Peyer's patch (tissue), 4 donors: ENCODE measurements around the gene RAB11FIP4. TPM values are rescaled to one million over a fixed set of nuclear protein-coding genes. Genes with fewer than 3 reads are reported as not detected.

Source experiments
- DNase-seq, 3 donors: peaks; one replicate each; pipeline ENCODE4 v3.0.0-alpha.2; 2017 to 2019
- H3K27ac ChIP-seq, 4 donors: fragments of 200-600 bp; sonication (generic); one replicate each; pipeline ENCODE4 v1.5.1; 2016 to 2019
- H3K27me3 ChIP-seq, 2 donors: fragments of 200-600 bp; sonication (generic); one replicate each; pipeline ENCODE4 v1.5.1; 2019
- H3K36me3 ChIP-seq, 3 donors: fragments of 200-600 bp; sonication (generic); one replicate each; pipeline ENCODE4 v1.5.1; 2016 to 2019
- H3K4me1 ChIP-seq, 4 donors: fragments of 200-600 bp; sonication (generic); one replicate each; pipeline ENCODE4 v1.5.1; 2016 to 2019
- H3K4me3 ChIP-seq, 4 donors: fragments of 200-600 bp; sonication (generic); 1 replicate in 3 of 4; 2 replicates in 1 of 4; pipeline ENCODE4 v1.5.1; 2016 to 2019; ENCODE audit warnings: mild to moderate bottlenecking in 1 of 4
- H3K9me3 ChIP-seq, 4 donors: fragments of 200-600 bp; sonication (generic); one replicate each; pipeline ENCODE4 v1.5.1; 2016 to 2019; ENCODE audit warnings: mild to moderate bottlenecking in 1 of 4
- POLR2A ChIP-seq, 2 donors: fragments of 450-650 bp; IDR thresholded peaks; one replicate each; pipeline ENCODE4 v1.5.1; 2017; ENCODE audit warnings: antibody characterized with exemption in 2 of 2, mild to moderate bottlenecking in 2 of 2, moderate library complexity in 2 of 2
- total RNA-seq, 4 donors: library from RNA; depleted of rRNA; stranded (reverse); fragments of >200 nt; gene quantifications; one replicate each; pipeline ENCODE4 v1.1.0, GENCODE V29; 2016
- TF ChIP-seq, protein P1 (sequence below), 6 experiments: fragments of 450-650 bp in 4 of 6; fragments of 200-600 bp in 2 of 6; sonication (generic) in 1 of 6; IDR thresholded peaks; one replicate each; pipeline ENCODE4 v1.5.1; 2017 to 2019; ENCODE audit warnings: antibody characterized with exemption in 6 of 6, mild to moderate bottlenecking in 3 of 6, moderate library complexity in 1 of 6

The RAB11FIP4 gene
- total RNA-seq, 4 donors from 2014 or later: 52.8 to 69.3 (median 64.9) TPM

GRCh38 chr17:31508288-31509094 lies 117.0 kb downstream of the RAB11FIP4 start:
- peak overlapping the region in 3 of 4 donors; percentile 11 to 31 (median 26) for H3K4me3 ChIP-seq
- no peaks in the 10 kb centered on the region for H3K27me3 ChIP-seq
- H3K27ac ChIP-seq: peak overlapping the region; percentile 49 to 84 (median 70)
- H3K36me3 ChIP-seq: no peaks in the 10 kb centered on the region
- TF ChIP-seq, protein P1, sequence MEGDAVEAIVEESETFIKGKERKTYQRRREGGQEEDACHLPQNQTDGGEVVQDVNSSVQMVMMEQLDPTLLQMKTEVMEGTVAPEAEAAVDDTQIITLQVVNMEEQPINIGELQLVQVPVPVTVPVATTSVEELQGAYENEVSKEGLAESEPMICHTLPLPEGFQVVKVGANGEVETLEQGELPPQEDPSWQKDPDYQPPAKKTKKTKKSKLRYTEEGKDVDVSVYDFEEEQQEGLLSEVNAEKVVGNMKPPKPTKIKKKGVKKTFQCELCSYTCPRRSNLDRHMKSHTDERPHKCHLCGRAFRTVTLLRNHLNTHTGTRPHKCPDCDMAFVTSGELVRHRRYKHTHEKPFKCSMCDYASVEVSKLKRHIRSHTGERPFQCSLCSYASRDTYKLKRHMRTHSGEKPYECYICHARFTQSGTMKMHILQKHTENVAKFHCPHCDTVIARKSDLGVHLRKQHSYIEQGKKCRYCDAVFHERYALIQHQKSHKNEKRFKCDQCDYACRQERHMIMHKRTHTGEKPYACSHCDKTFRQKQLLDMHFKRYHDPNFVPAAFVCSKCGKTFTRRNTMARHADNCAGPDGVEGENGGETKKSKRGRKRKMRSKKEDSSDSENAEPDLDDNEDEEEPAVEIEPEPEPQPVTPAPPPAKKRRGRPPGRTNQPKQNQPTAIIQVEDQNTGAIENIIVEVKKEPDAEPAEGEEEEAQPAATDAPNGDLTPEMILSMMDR (IDR thresholded peaks at IDR 0.05): peak in 5 of 6 experiments; percentile 11 to 48 (median 38)
- TF ChIP-seq POLR2A (IDR thresholded peaks at IDR 0.05): peak in 1 of 2 donors; percentile 18
- peak in 2 of 3 donors; percentile 47 to 73 for DNase-seq
- H3K4me1 ChIP-seq: peaks cover 0 to 33% (median 20%) of the 10 kb centered on the region in 4 donors
- H3K9me3 ChIP-seq: no peaks in the 10 kb centered on the region

DNA sequence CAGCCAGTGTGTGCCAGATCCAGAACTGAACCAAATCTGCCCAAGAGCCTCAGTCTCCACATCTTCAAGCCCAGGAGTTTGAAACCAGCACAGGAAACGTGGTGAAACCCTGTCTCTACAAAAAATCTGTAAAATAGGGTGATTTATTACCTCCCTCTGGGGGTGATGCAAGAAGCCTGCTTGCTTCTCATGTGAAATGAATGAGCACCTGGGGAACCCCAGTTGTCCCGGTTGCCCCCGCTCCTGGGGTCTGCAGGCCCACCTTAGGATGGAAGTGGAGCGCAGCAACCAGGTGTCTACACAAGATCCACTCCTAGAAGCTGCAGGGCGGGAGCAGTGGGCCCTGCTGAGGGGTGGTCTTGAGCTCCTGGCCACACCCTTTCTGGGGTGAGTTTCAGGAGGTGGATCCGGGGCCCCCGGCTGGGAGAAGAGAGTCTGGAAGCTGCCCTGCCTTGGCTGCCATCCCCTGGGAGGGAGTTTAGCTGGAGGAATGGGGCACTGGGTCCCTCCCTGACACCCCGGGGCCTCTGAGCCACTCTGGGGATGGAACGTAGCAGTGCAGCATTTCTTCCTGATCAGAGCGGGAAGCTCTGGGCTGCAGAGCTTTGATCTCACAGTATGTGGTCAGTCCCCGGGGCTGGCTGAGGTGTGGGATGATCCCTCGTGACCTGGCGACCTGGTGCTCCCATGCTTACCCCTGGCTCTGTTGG lies 117.8 kb downstream of the RAB11FIP4 start:
- H3K9me3 ChIP-seq: no peaks in the 10 kb centered on the region
- peak overlapping the region in 3 of 4 donors; percentile 11 to 31 (median 26) for H3K4me3 ChIP-seq
- DNase-seq: no peak
- H3K27me3 ChIP-seq: no peaks in the 10 kb centered on the region
- H3K36me3 ChIP-seq: no peaks in the 10 kb centered on the region
- TF ChIP-seq POLR2A (IDR thresholded peaks at IDR 0.05): no peak
- TF ChIP-seq, protein P1 (IDR thresholded peaks at IDR 0.05): no peak
- peaks cover 0 to 33% (median 20%) of the 10 kb centered on the region in 4 donors for H3K4me1 ChIP-seq
- H3K27ac ChIP-seq: peak overlapping the region; percentile 49 to 84 (median 70)

- Histone ChIP-seq H3K27ac (peak overlapping the region; percentile 49 to 84 (median 70)), H3K27me3 (no peaks in the 10 kb centered on the region)
These were observed 118.3 kb downstream of the RAB11FIP4 start for GRCh38 chr17:31509805-31510177.

DNA sequence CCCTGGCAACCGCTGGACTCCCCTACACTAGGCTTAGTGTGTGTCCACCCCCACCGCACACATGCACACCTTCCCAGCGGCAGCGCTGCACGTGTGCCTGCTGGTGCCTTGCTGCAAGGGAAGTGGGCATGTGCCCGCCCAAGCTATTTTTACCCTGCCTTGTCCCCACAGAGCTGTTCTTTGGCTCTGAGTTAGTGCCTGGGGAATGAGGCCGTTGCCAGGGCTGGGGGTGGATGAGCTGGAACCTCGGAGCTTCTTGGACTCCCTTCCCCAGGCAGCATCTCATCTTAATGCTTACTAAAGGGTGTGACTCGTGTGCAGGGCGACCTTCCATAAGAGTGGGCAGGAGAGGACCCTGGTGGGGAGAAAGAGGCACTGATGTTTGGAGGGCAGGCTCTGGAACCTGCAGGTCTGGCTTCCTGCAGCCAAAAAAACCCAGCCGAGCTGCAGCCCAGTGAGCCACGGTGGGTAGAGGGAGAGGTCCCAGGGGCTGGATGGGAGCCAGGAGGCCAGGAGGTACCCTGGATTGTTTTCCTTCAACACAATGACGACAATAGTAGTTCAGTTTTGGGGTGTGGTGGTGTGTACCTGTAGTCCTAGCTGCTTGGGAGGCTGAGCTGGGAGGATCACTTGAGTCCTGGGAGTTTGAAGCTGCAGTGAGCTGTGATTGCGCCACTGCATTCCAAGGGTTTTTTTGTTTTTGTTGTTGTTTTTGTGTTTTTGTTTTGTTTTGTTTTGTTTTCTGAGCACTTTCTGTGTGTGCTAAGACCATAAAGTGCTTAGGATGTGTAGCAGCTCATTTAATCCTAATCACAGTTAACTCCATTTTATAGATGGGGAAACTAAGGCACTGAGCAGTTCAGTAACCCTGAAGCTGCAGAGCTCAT lies 119.1 kb downstream of the RAB11FIP4 start:
- DNase-seq: peak in 1 of 3 donors; percentile 35
- no peaks in the 10 kb centered on the region for H3K27me3 ChIP-seq
- no peaks in the 10 kb centered on the region for H3K36me3 ChIP-seq
- TF ChIP-seq, protein P1 (IDR thresholded peaks at IDR 0.05): no peak
- TF ChIP-seq POLR2A (IDR thresholded peaks at IDR 0.05): no peak
- no peak overlapping the region for H3K4me3 ChIP-seq
- H3K27ac ChIP-seq: peak overlapping the region in 2 of 4 donors; percentile 79 to 84
- no peaks in the 10 kb centered on the region for H3K9me3 ChIP-seq
- peaks cover 0 to 33% (median 20%) of the 10 kb centered on the region in 4 donors for H3K4me1 ChIP-seq

More at GRCh38 chr17:31509805-31510177, 118.3 kb downstream of the RAB11FIP4 start:
- no peak overlapping the region for H3K4me3 ChIP-seq
- TF ChIP-seq, protein P1 (IDR thresholded peaks at IDR 0.05): no peak
- TF ChIP-seq POLR2A (IDR thresholded peaks at IDR 0.05): no peak
- H3K36me3 ChIP-seq: no peaks in the 10 kb centered on the region
- DNase-seq: no peak
- no peaks in the 10 kb centered on the region for H3K9me3 ChIP-seq
- H3K4me1 ChIP-seq: peaks cover 0 to 33% (median 20%) of the 10 kb centered on the region in 4 donors

GRCh38 chr17:31511195-31511578 lies 119.7 kb downstream of the RAB11FIP4 start:
- Histone ChIP-seq H3K27me3 (no peaks in the 10 kb centered on the region), H3K27ac (no peak overlapping the region), H3K4me1 (peaks cover 0 to 33% (median 20%) of the 10 kb centered on the region in 4 donors), H3K36me3 (no peaks in the 10 kb centered on the region), H3K4me3 (no peak overlapping the region), H3K9me3 (no peaks in the 10 kb centered on the region)
- DNase-seq: peak in 1 of 3 donors; percentile 76
- TF ChIP-seq, protein P1 (IDR thresholded peaks at IDR 0.05): no peak
- TF ChIP-seq POLR2A (IDR thresholded peaks at IDR 0.05): no peak
